Suprapubic skin (tissue), 4 donors: ENCODE results near the gene GRID1. TPM values are rescaled to one million over a fixed set of nuclear protein-coding genes. Genes with fewer than 3 reads are reported as not detected.

Source experiments
- DNase-seq, 2 donors: peaks; one replicate each; pipeline ENCODE4 v3.0.0-alpha.2; 2019; ENCODE audit warnings: low spot score in 2 of 2
- H3K27ac ChIP-seq: fragments of 200-600 bp; sonication (generic); one replicate; pipeline ENCODE4 v1.5.1; 2019
- H3K27me3 ChIP-seq: fragments of 200-600 bp; sonication (generic); one replicate; pipeline ENCODE4 v1.5.1; 2019
- H3K36me3 ChIP-seq: fragments of 200-600 bp; sonication (generic); one replicate; pipeline ENCODE4 v1.5.1; 2019
- H3K4me1 ChIP-seq: fragments of 200-600 bp; sonication (generic); one replicate; pipeline ENCODE4 v1.5.1; 2019
- H3K4me3 ChIP-seq: fragments of 200-600 bp; sonication (generic); one replicate; pipeline ENCODE4 v1.5.1; 2019; ENCODE audit warnings: mild to moderate bottlenecking
- H3K9me3 ChIP-seq: fragments of 200-600 bp; sonication (generic); one replicate; pipeline ENCODE4 v1.5.1; 2019
- EP300 ChIP-seq: sonication (generic); formaldehyde crosslinking; IDR thresholded peaks from one replicate; pipeline ENCODE4 v1.6.1; 2017; ENCODE audit warnings: antibody characterized with exemption
- POLR2A ChIP-seq, 2 donors: fragments of 450-650 bp; IDR thresholded peaks; one replicate each; pipeline ENCODE4 v1.6.1; 2017; ENCODE audit warnings: antibody characterized with exemption in 2 of 2, mild to moderate bottlenecking in 2 of 2, moderate library complexity in 2 of 2
- POLR2AphosphoS5 ChIP-seq, 3 donors: sonication (generic); formaldehyde crosslinking; IDR thresholded peaks; one replicate each; pipeline ENCODE4 v1.6.1; 2017; ENCODE audit warnings: antibody characterized with exemption in 3 of 3
- WGBS: methylation state at CpG from one replicate; pipeline ENCODE4 v1.1.5; 2018; 5-methylcytosine and 5-hydroxymethylcytosine counted together
- total RNA-seq, 4 donors: library from RNA; depleted of rRNA; stranded (reverse); fragments of >200 nt; gene quantifications; one replicate each; pipeline ENCODE4 v1.1.0, GENCODE V29; 2016
- TF ChIP-seq, protein P1 (sequence below), 2 donors: fragments of 200-600 bp in 1 of 2; fragments of 450-650 bp in 1 of 2; sonication (generic) in 1 of 2; IDR thresholded peaks; one replicate each; pipeline ENCODE4 v1.5.1; 2016 to 2019; ENCODE audit warnings: antibody characterized with exemption in 2 of 2, mild to moderate bottlenecking in 1 of 2, moderate library complexity in 1 of 2

The GRID1 gene
- total RNA-seq, 4 donors from 2014 or later = 1.8 to 3.1 (median 2.4) TPM

DNA sequence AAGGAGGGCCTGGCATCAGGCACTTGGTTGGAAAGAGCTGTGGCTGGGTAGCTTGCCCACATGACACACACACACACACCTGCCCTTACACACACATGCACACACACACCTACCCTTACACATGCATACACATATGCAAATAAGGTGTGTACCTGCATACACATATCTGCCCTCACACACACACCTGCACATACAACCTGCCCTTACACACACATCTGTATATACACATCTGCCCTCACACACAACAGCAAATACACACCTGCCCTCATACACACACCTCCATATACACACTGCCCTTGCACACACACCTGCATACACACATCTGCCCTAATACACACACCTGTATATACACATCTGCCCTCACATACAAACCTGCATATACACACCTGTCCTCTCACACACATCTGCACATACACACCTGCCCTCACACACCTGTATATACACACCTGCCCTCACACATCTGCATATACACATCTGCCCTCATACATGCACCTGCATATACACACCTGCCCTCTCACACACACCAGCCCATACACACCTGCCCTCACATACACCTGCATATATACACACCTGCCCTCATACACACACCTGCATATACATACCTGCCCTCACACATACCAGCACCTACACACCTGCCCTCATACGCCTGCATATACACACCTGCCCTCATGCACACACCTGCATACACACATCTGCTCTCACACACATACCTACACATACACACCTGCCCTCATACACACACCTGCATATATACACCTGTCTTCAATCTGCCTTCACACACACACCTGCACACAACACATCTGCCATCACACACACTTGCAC is 82.9 kb downstream of the GRID1 start:
- TF ChIP-seq, protein P1, sequence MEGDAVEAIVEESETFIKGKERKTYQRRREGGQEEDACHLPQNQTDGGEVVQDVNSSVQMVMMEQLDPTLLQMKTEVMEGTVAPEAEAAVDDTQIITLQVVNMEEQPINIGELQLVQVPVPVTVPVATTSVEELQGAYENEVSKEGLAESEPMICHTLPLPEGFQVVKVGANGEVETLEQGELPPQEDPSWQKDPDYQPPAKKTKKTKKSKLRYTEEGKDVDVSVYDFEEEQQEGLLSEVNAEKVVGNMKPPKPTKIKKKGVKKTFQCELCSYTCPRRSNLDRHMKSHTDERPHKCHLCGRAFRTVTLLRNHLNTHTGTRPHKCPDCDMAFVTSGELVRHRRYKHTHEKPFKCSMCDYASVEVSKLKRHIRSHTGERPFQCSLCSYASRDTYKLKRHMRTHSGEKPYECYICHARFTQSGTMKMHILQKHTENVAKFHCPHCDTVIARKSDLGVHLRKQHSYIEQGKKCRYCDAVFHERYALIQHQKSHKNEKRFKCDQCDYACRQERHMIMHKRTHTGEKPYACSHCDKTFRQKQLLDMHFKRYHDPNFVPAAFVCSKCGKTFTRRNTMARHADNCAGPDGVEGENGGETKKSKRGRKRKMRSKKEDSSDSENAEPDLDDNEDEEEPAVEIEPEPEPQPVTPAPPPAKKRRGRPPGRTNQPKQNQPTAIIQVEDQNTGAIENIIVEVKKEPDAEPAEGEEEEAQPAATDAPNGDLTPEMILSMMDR (IDR thresholded peaks at IDR 0.05) = no peak
- TF ChIP-seq POLR2AphosphoS5 (IDR thresholded peaks at IDR 0.05) (no peak), POLR2A (IDR thresholded peaks at IDR 0.05) (no peak), EP300 (no peak)
- no peak overlapping the region for H3K27ac ChIP-seq
- no peaks in the 10 kb centered on the region for H3K36me3 ChIP-seq
- H3K4me3 ChIP-seq = no peak overlapping the region
- no peaks in the 10 kb centered on the region for H3K4me1 ChIP-seq
- DNase-seq = peak in 1 of 2 donors; percentile 28
- no peaks in the 10 kb centered on the region for H3K27me3 ChIP-seq
- peaks cover 9% of the 10 kb centered on the region for H3K9me3 ChIP-seq
- WGBS = 65% methylated on average over 1 of the region's 1 CpG

DNA sequence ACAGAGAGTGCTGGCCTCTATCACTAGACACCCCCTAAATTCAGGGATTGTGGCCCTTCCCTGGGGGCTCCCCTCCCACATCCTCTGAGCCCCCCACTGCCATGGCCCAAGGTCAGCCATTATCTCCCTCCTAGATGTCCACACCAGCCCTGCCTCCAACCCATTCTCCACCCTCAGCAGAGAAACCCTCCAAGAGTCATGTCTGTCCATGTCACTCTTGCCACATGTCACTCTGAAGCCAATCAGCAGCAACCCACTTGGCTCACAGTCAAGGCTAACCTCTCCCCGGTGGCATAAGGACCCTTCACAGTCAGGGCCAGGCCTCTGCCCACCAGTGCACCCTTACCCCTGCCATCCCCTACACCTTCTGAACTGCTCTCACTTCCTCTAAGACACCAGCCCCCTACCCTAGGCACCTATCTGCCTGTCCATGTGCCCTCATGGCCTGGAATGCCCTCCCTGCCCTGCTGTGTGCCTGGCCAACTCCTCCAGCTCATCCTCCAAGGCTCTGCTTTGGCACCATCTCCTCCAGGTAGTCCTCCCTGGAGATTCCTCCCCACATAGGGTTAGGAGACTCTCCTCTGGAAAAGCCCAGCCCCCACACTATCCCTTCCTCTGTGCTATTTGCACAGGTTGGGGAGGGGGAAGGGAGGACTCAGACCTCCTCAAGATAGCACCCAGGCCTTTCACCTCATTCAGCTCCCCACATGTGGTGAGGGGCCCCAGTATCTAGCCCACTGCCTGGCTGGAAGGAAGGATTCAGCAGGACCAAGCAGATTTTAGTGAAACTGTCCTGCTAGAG is 83.7 kb downstream of the GRID1 start:
- no CpG with 5 or more reads among the region's 1 CpG for WGBS
- H3K27me3 ChIP-seq = no peaks in the 10 kb centered on the region
- TF ChIP-seq POLR2AphosphoS5 (IDR thresholded peaks at IDR 0.05) (no peak), POLR2A (IDR thresholded peaks at IDR 0.05) (no peak), EP300 (no peak)
- TF ChIP-seq, protein P1 (IDR thresholded peaks at IDR 0.05) = no peak
- H3K4me3 ChIP-seq = no peak overlapping the region
- DNase-seq = peak; percentile 33 to 48
- no peak overlapping the region for H3K27ac ChIP-seq
- H3K36me3 ChIP-seq = no peaks in the 10 kb centered on the region
- peaks cover 9% of the 10 kb centered on the region for H3K9me3 ChIP-seq
- no peaks in the 10 kb centered on the region for H3K4me1 ChIP-seq

DNA sequence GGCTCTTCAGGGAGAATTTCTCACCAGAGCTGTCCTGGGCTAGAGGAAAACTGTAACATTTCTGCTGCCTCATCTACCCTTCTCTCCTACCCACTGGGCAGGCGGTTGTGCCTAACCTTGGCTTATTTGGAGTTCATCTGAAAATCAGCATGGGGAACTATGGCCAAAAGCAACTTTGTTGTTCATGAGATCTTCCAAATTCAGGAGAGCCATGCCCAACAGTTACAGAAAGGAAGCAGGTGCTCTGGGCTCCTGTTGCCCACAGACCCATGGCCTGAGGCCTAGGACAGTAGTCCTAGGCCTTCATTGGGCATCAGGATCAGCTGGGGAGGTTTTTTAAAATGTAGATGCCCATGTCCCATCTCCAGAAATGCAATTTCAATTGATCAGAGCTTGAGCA is 85.2 kb downstream of the GRID1 start:
- H3K4me3 ChIP-seq = no peak overlapping the region

DNA sequence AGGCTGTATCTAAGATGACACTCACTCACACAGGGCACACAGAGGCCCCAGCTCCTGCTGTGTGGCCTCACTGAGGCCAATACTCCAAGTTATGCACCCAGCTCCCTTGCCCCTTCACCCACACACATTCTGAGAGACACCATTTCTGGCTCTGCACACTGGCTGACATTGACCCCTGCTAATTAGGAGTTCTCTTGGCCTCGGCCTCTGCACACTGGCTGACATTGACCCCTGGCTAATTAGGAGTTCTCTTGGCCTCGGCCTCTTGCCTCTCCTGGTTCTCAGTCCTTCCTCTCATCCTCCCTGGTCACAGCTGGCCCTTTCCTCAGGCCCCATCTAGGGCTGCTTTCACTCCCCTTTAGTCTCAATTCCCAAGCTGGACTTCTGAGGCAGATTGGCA is 97.3 kb downstream of the GRID1 start:
- Histone ChIP-seq H3K4me3 (no peak overlapping the region), H3K4me1 (no peaks in the 10 kb centered on the region), H3K36me3 (no peaks in the 10 kb centered on the region), H3K9me3 (no peaks in the 10 kb centered on the region), H3K27me3 (peaks cover 7% of the 10 kb centered on the region), H3K27ac (no peak overlapping the region)
- DNase-seq = peak in 1 of 2 donors; percentile 37
- 68% methylated on average over 2 of the region's 2 CpGs for WGBS
- no peak for TF ChIP-seq EP300
- TF ChIP-seq POLR2AphosphoS5 (IDR thresholded peaks at IDR 0.05) = no peak
- TF ChIP-seq POLR2A (IDR thresholded peaks at IDR 0.05) = no peak
- TF ChIP-seq, protein P1 (IDR thresholded peaks at IDR 0.05) = no peak

More for the DNA sequence above, 85.2 kb downstream of the GRID1 start:
- no peaks in the 10 kb centered on the region for H3K4me1 ChIP-seq
- H3K27ac ChIP-seq = no peak overlapping the region
- TF ChIP-seq POLR2AphosphoS5 (IDR thresholded peaks at IDR 0.05) (no peak), EP300 (no peak), POLR2A (IDR thresholded peaks at IDR 0.05) (no peak)
- TF ChIP-seq, protein P1 (IDR thresholded peaks at IDR 0.05) = no peak
- H3K36me3 ChIP-seq = no peaks in the 10 kb centered on the region
- no peak for DNase-seq
- WGBS = 91% methylated on average over 1 of the region's 1 CpG
- H3K9me3 ChIP-seq = peaks cover 9% of the 10 kb centered on the region
- H3K27me3 ChIP-seq = no peaks in the 10 kb centered on the region
